ENCODE results near the gene AQP9. TPM values are rescaled to one million over a fixed set of nuclear protein-coding genes. Genes with fewer than 3 reads are reported as not detected.
A peak's percentile ranks its signal among the peaks of the same experiment; 100 is the strongest.
"Not testable (repeated sequence)": the region's sequence is repeated elsewhere in the genome, so short reads cannot be mapped to it uniquely, and the experiment has no call there.

The AQP9 gene
- total RNA-seq, 2 experiments from 2014 or later, result not detected

DNA sequence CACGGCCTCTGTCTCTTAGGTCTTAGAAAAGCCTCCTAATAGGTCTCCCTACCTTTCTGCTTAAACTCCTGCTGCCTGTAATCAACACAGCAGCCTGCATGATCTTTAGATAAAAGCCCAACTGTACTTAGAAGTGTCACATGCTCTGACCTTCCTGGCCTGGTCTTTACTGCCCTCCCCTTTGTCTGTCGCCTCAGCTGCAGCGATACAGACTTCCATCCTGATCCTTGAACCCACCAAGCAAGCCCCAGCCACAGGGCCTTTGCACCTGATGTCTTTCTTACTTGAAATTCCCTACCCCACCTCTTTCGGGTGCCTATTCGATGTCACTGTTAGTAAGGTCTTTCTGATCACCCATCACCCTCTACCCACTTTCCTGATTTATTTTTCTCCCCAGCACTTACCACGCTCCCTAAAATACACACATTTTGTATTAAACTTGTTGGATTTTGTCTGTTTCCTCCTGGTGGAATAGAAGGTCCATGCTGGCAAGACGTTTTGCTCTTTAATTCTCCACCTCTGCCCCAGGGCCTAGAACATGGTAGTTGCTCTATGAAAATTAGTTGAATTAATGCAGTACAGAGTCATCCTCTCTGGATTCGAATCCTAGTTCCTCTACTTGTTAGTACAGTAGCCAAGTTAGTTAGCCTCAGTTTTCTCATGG lies 51.1 kb downstream of the AQP9 start:
- peaks cover 23% of the 10 kb centered on the region for H3K27me3 Mint-ChIP-seq (ENCODE audit: low read depth)
- ChIA-PET CTCF (no interaction called here), POLR2A (no interaction called here)
- H3K4me1 Mint-ChIP-seq (ENCODE audit: low read depth), result peaks cover 6% of the 10 kb centered on the region
- H3K27ac Mint-ChIP-seq, result no peak overlapping the region
- no peak for ATAC-seq
- DNase-seq, result no peak
- H3K36me3 Mint-ChIP-seq (ENCODE audit: low read depth), result no peaks in the 10 kb centered on the region
- H3K4me3 Mint-ChIP-seq, result no peak overlapping the region
- H3K9me3 Mint-ChIP-seq (ENCODE audit: insufficient read depth), result no peaks in the 10 kb centered on the region

DNA sequence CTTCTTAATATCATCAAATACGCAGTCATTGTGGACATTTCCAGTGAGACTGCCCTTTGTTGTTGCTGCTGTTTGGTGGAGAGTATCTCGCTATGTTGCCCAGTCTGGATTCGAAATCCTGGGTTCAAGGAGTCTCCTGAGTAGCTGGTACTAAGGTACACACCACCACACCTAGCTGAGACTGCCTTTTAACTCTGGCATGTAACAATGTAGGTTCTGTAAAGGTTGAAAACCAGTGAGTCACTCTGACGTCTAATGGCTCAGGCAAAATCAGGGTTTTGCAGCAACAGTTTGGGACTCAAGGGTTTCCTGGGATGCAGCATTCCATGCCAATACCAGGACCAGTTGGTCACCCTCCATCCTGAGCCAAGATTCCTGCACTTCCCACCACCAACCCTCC lies 52.2 kb downstream of the AQP9 start:
- H3K36me3 Mint-ChIP-seq (ENCODE audit: low read depth), result no peaks in the 10 kb centered on the region
- peaks cover 1% of the 10 kb centered on the region for H3K4me1 Mint-ChIP-seq (ENCODE audit: low read depth)
- H3K27ac Mint-ChIP-seq, result no peak overlapping the region
- CTCF ChIA-PET, result no interaction called here
- H3K4me3 Mint-ChIP-seq, result no peak overlapping the region
- DNase-seq, result no peak
- no peak for ATAC-seq
- POLR2A ChIA-PET, result no interaction called here
- H3K9me3 Mint-ChIP-seq (ENCODE audit: insufficient read depth), result no peaks in the 10 kb centered on the region
- peaks cover 31% of the 10 kb centered on the region for H3K27me3 Mint-ChIP-seq (ENCODE audit: low read depth)

DNA sequence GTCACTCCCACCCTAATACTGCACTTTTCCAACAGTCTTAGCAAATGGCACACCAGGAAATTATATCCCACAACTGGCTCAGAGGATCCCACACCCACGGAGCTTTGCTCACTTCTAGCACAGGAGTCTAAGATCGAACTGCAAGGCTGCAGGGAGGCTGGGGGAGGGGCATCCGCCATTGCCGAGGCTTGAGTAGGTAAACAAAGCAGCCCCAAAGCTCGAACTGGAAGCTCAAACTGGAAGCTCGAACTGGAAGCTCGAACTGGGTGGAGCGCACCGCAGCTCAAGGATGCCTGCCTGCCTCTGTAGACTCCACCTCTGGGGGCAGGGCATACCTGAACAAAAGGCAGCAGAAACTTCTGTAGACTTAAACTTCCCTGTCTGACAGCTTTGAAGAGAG lies 55.5 kb downstream of the AQP9 start:
- DNase-seq; H3K9me3 Mint-ChIP-seq (ENCODE audit: insufficient read depth); ATAC-seq; POLR2A ChIA-PET; H3K36me3 Mint-ChIP-seq (ENCODE audit: low read depth); H3K4me3 Mint-ChIP-seq; CTCF ChIA-PET; H3K27ac Mint-ChIP-seq; H3K4me1 Mint-ChIP-seq (ENCODE audit: low read depth): not testable (repeated sequence)
- H3K27me3 Mint-ChIP-seq (ENCODE audit: low read depth), result peaks cover 48% of the 10 kb centered on the region

DNA sequence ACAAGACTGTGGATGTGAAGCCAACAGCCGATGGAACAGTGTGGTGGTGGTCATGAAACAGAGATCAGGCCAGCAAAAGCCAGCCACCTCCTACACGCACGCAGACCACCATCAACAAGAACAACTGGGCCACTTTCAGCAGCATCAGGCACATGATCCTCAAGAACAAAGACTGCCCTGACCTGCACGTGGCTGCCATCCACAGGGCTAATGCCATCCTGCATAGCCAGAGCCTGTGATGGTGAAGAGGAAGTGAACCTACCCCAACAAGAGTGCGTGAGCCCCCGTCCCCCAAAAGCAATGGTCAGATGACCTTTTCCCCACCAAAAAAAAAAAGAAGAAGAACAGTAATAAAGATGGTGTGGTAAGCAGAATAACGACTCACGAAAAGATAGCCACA lies 62.6 kb downstream of the AQP9 start:
- no peak overlapping the region for H3K27ac Mint-ChIP-seq
- H3K4me1 Mint-ChIP-seq (ENCODE audit: low read depth), result no peaks in the 10 kb centered on the region
- no peak for DNase-seq
- no peaks in the 10 kb centered on the region for H3K36me3 Mint-ChIP-seq (ENCODE audit: low read depth)
- no peak overlapping the region for H3K4me3 Mint-ChIP-seq
- ATAC-seq, result no peak
- H3K9me3 Mint-ChIP-seq (ENCODE audit: insufficient read depth), result no peaks in the 10 kb centered on the region
- POLR2A ChIA-PET, result no interaction called here
- peaks cover 44% of the 10 kb centered on the region for H3K27me3 Mint-ChIP-seq (ENCODE audit: low read depth)
- CTCF ChIA-PET, result no interaction called here

DNA sequence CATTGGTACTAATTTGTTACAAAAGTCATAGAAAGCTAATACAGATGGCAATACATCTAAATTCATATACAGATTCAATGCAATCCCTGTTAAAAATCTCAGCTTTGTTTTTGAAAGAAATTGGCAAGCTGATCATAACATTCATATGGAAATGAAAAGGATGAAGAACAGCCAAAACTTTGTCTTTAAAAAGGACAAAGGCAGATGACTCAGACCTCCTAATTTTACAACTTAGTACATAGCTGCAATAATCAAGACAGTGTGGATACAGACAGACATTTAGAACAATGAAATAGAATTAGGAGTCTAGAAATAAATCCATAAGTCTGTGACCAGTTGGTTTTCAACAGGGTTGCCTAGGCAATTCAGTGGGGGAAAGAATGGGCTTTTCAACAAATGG lies 63.3 kb downstream of the AQP9 start:
- ChIA-PET CTCF (interaction anchor here (0.7 to 1.7 kb wide), 3 partner anchors 11 to 26 kb away, joined by 3 read pairs; no protein-coding TSS in a partner anchor), POLR2A (interaction anchor here (0.6 kb wide), 1 partner anchor 458 kb away, joined by 4 read pairs; no protein-coding TSS in a partner anchor)
- ATAC-seq (no peak), DNase-seq (no peak)
- Mint-ChIP-seq H3K9me3 (ENCODE audit: insufficient read depth) (no peaks in the 10 kb centered on the region), H3K27ac (no peak overlapping the region), H3K4me3 (no peak overlapping the region), H3K4me1 (ENCODE audit: low read depth) (no peaks in the 10 kb centered on the region), H3K36me3 (ENCODE audit: low read depth) (no peaks in the 10 kb centered on the region), H3K27me3 (ENCODE audit: low read depth) (peaks cover 39% of the 10 kb centered on the region)

DNA sequence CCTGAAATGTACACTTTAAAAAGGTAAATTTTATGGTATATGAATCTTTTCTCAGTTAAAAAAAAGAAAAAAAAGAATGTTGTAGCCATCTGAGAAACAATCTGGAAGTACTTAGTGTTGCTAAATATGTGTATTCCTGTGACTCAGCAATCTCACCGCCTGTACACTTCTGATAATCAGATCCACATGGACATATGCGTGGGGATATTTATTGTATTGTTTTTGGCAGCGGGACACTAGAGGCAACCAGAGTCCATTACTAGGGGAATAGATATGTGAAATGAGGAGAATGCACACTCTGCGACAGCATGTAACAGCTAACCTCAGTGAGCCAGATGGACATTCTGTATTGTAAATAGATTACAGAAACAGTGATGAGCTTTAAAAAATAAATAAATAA lies 65.4 kb downstream of the AQP9 start:
- no peak overlapping the region for H3K27ac Mint-ChIP-seq
- no peaks in the 10 kb centered on the region for H3K36me3 Mint-ChIP-seq (ENCODE audit: low read depth)
- ATAC-seq (no peak), DNase-seq (no peak)
- H3K9me3 Mint-ChIP-seq (ENCODE audit: insufficient read depth), result no peaks in the 10 kb centered on the region
- peaks cover 25% of the 10 kb centered on the region for H3K27me3 Mint-ChIP-seq (ENCODE audit: low read depth)
- no peak overlapping the region for H3K4me3 Mint-ChIP-seq
- ChIA-PET POLR2A (no interaction called here), CTCF (no interaction called here)
- H3K4me1 Mint-ChIP-seq (ENCODE audit: low read depth), result no peaks in the 10 kb centered on the region

DNA sequence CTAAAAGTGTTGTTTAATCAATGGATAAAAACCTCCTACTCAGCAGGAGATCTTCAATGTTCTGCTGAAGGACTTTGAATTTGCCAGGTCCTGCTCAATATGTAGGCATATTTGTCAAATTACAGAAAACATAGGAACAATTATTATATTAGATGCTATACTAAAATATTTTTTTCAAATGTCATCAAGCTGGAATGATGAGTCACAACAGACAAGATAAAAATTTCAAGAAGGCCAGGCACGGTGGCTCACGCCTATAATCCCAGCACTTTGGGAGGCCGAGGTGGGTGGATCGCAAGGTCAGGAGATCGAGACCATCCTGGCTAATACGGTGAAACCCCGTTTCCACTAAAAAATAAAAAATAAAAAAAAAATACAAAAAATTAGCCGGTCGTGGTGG lies 68.0 kb downstream of the AQP9 start:
- ChIA-PET POLR2A (no interaction called here), CTCF (no interaction called here)
- peaks cover 14% of the 10 kb centered on the region for H3K27me3 Mint-ChIP-seq (ENCODE audit: low read depth)

DNA sequence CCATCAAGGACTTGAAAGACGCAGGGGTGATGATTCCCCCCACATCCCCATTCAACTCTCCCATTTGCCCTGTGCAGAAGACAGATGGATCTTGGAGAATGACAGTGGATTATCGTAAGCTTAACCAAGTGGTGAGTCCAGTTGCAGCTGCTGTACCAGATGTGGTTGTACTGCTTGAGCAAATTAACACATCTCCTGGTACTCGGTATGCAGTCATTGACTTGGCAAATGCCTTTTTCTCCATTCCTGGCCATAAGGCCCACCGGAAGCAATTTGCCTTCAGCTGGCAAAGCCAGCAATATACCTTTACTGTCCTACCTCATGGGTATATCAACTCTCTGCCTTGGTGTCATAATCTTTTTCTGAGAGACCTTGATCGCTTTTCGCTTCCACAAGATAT lies 70.0 kb downstream of the AQP9 start:
- DNase-seq; POLR2A ChIA-PET; H3K4me1 Mint-ChIP-seq (ENCODE audit: low read depth); H3K27ac Mint-ChIP-seq; H3K4me3 Mint-ChIP-seq; H3K9me3 Mint-ChIP-seq (ENCODE audit: insufficient read depth); ATAC-seq; CTCF ChIA-PET; H3K36me3 Mint-ChIP-seq (ENCODE audit: low read depth): not testable (repeated sequence)
- H3K27me3 Mint-ChIP-seq (ENCODE audit: low read depth), result peaks cover 10% of the 10 kb centered on the region

More for the DNA sequence above, 68.0 kb downstream of the AQP9 start:
- no peaks in the 10 kb centered on the region for H3K36me3 Mint-ChIP-seq (ENCODE audit: low read depth)
- no peak overlapping the region for H3K4me3 Mint-ChIP-seq
- H3K27ac Mint-ChIP-seq, result no peak overlapping the region
- DNase-seq (no peak), ATAC-seq (no peak)
- H3K9me3 Mint-ChIP-seq (ENCODE audit: insufficient read depth), result no peaks in the 10 kb centered on the region
- H3K4me1 Mint-ChIP-seq (ENCODE audit: low read depth), result no peaks in the 10 kb centered on the region

DNA sequence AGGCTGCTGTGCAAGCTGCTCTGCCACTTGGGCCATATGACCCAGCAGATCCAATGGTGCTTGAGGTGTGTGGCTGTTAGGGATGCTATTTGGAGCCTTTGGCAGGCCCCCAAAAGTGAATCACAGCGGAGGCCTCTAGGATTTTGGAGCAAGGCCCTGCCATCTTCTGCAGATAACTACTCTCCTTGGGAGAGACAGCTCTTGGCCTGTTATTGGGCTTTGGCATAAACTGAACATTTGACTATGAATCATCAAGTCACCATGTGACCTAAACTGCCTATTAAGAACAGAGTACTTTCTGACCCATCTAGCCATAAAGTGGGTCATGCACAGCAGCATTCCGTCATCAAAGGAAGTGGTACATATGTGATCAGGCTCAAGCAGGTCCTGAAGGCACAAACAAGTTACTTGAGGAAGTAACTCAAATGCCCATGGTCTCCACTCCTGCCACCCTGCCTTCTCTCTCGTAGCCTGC lies 70.9 kb downstream of the AQP9 start:
- POLR2A ChIA-PET; ATAC-seq; H3K27me3 Mint-ChIP-seq (ENCODE audit: low read depth); H3K4me3 Mint-ChIP-seq; DNase-seq; H3K36me3 Mint-ChIP-seq (ENCODE audit: low read depth); H3K9me3 Mint-ChIP-seq (ENCODE audit: insufficient read depth); CTCF ChIA-PET; H3K4me1 Mint-ChIP-seq (ENCODE audit: low read depth): not testable (repeated sequence)
- H3K27ac Mint-ChIP-seq, result peak overlapping the region; percentile 43

DNA sequence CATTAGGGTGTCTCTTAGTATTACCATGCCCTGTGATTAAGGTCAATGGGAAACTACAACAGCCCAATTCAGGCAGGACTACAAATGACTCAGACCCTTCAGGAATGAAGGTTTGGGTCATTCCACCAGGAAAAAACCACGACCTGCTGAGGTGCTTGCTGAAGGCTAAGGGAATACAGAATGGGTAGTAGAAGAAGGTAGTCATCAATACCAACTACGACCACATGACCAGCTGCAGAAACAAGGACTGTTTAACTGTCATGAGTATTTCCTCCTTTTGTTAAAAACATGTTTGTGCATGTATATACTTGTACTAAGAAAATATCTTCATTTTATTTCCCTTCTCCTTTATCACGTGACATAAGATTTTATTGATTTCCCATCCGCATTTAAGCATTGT lies 71.8 kb downstream of the AQP9 start:
- H3K27ac Mint-ChIP-seq; CTCF ChIA-PET; H3K4me1 Mint-ChIP-seq (ENCODE audit: low read depth); H3K27me3 Mint-ChIP-seq (ENCODE audit: low read depth); H3K4me3 Mint-ChIP-seq; POLR2A ChIA-PET; DNase-seq; H3K9me3 Mint-ChIP-seq (ENCODE audit: insufficient read depth); ATAC-seq; H3K36me3 Mint-ChIP-seq (ENCODE audit: low read depth): not testable (repeated sequence)

DNA sequence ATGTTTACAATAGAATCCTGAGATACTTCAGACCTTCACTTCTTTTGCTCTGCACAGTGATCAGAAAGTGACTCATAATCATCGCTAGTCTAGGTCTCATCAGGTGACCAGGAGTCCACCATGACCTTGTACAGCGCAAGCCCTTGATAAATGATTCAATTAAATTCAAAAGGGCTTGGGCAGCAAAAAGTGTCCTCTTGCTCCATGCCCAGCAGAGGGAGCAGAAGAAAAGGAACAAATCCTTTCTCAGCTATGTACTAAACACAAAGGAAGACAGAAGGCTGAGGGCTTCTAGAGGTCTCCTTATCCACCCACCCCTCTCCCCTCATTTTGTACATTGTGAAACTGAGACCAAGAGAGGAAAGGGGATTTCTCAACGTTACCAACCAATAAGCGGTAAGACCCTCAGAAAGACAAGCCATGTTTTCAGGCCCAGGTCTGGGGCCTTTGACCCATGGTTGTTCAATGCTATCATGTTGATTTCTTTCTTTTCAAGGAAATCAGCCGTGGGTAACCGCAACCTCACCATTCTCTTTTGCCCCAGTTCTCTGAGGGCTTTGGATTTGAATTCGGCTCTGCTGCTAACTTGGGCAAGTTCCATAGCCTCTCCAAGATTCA lies 74.8 kb downstream of the AQP9 start:
- Mint-ChIP-seq H3K36me3 (ENCODE audit: low read depth) (no peaks in the 10 kb centered on the region), H3K9me3 (ENCODE audit: insufficient read depth) (no peaks in the 10 kb centered on the region), H3K4me1 (ENCODE audit: low read depth) (no peaks in the 10 kb centered on the region), H3K27me3 (ENCODE audit: low read depth) (peaks cover 7% of the 10 kb centered on the region), H3K27ac (no peak overlapping the region), H3K4me3 (no peak overlapping the region)
- ChIA-PET POLR2A (no interaction called here), CTCF (interaction anchor here (0.8 to 3.6 kb wide), 4 partner anchors 11 to 1316 kb away, joined by 3 to 17 read pairs (median 4); no protein-coding TSS in a partner anchor)
- DNase-seq, result no peak
- no peak for ATAC-seq

DNA sequence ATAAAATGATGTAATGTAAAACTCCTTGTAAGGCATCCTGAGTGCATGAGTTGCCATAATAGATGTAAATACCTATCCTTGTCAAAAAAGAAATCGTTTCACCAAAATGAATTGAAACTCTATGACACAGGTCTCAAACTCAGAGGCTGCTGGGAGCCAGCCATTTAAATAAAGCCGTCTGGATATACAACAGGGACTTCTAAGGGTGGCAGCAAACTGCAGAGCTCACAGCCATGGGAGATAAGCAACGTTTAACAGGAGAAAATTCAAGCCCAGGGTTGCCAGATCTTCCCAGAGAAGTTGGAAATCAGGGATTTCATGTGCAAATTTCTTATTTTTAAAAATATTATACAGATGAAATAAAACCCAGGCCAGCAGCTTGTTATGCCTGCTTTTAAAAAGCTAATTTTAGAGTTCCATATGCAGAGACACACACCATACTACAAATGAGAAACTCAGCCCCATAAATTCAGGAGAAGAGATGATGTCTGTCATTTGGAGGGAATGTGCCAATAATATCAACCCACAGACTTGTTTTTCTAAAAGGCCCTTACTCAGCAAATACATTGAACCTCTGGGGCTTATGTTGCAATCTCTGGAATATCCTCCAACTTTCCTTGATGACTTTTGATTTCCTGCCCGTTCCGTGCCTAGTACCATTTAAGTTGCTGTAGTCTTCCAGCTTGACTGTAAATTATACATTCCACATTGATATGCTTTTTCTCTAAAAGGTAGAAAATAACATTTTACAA lies 75.6 kb downstream of the AQP9 start:
- H3K36me3 Mint-ChIP-seq (ENCODE audit: low read depth), result no peaks in the 10 kb centered on the region
- no peak for ATAC-seq

More for the DNA sequence above, 75.6 kb downstream of the AQP9 start:
- ChIA-PET CTCF (interaction anchor here (1.5 to 3.6 kb wide), 2 partner anchors 15 to 557 kb away, joined by 4 to 17 read pairs; no protein-coding TSS in a partner anchor), POLR2A (interaction anchor here (0.6 kb wide), 1 partner anchor 617 kb away, joined by 3 read pairs; no protein-coding TSS in a partner anchor)
- Mint-ChIP-seq H3K4me3 (no peak overlapping the region), H3K27ac (no peak overlapping the region), H3K4me1 (ENCODE audit: low read depth) (no peaks in the 10 kb centered on the region), H3K9me3 (ENCODE audit: insufficient read depth) (no peaks in the 10 kb centered on the region), H3K27me3 (ENCODE audit: low read depth) (peaks cover 12% of the 10 kb centered on the region)
- DNase-seq, result no peak

All from activated CD8-positive, alpha-beta T cell treated with anti-CD3 and anti-CD28 coated beads, Interleukin-2, amount 10 ng/mL, durations not matched to agents 7 days and 5 days (primary cell).